Natural killer cell (primary cell): Measurements from ENCODE around the gene TRAPPC11. TPM values are rescaled to one million over a fixed set of nuclear protein-coding genes. Genes with fewer than 3 reads are reported as not detected.

ENCODE experiments used
- ATAC-seq, 3 donors: fragments of 150-1000 bp in 2 of 3; fragments of 200-7000 bp in 1 of 3; cut with Tn5 transposase; 1 replicate in 1 of 3; 2 replicates in 2 of 3; pipeline ENCODE4 v1.10.0; 2021; ENCODE audit warnings: mild to moderate bottlenecking in 2 of 3, moderate library complexity in 2 of 3
- DNase-seq, 2 donors: peaks; one replicate each; pipeline versions ENCODE4 v3.0.0 to v3.0.0-alpha.2; 2013 to 2021; ENCODE audit warnings: mixed read lengths in 1 of 2
- H3K27ac ChIP-seq: one replicate; pipeline ENCODE4 v1.5.1; 2013; ENCODE audit warnings: mild to moderate bottlenecking, low read length
- H3K27me3 ChIP-seq: one replicate; pipeline ENCODE4 v1.6.1; 2013; ENCODE audit warnings: low read length; ENCODE audit not compliant: control insufficient read depth, insufficient read depth
- H3K36me3 ChIP-seq: one replicate; pipeline ENCODE4 v1.6.1; 2013; ENCODE audit warnings: low read length; ENCODE audit not compliant: control insufficient read depth, insufficient read depth
- H3K4me1 ChIP-seq: one replicate; pipeline ENCODE4 v1.6.1; 2013; ENCODE audit warnings: low read length; ENCODE audit not compliant: control insufficient read depth, insufficient read depth
- H3K4me3 ChIP-seq: one replicate; pipeline ENCODE4 v1.5.1; 2013; ENCODE audit warnings: low read length
- H3K9me3 ChIP-seq: one replicate; pipeline ENCODE4 v1.6.1; 2013; ENCODE audit warnings: low read length; ENCODE audit not compliant: control insufficient read depth, insufficient read depth
- H3K27ac Mint-ChIP-seq, 2 donors: one replicate each; pipeline ENCODE4 v1.8.0; 2022; ENCODE audit warnings: mild to moderate bottlenecking in 2 of 2, mixed read lengths in 2 of 2, moderate library complexity in 1 of 2
- H3K27me3 Mint-ChIP-seq, 2 donors: one replicate each; pipeline ENCODE4 v1.8.0; 2022; ENCODE audit warnings: low read depth in 2 of 2, mixed read lengths in 2 of 2
- H3K36me3 Mint-ChIP-seq: one replicate; pipeline ENCODE4 v1.8.0; 2022; ENCODE audit warnings: mixed read lengths
- H3K4me1 Mint-ChIP-seq, 2 donors: one replicate each; pipeline ENCODE4 v1.8.0; 2022; ENCODE audit warnings: mixed read lengths in 2 of 2
- H3K4me3 Mint-ChIP-seq: one replicate; pipeline ENCODE4 v1.8.0; 2022; ENCODE audit warnings: mild to moderate bottlenecking, moderate library complexity, mixed read lengths
- H3K9me3 Mint-ChIP-seq, 2 donors: one replicate each; pipeline ENCODE4 v1.8.0; 2022; ENCODE audit warnings: mixed read lengths in 2 of 2
- CTCF ChIP-seq: fragments of 200-600 bp; IDR thresholded peaks from one replicate; pipeline ENCODE4 v1.8.0; 2022; ENCODE audit warnings: antibody characterized with exemption
- WGBS: methylation state at CpG from one replicate; pipeline ENCODE4 v1.1.7; 2013; ENCODE audit warnings: missing lambda C conversion rate; ENCODE audit not compliant: insufficient coverage; 5-methylcytosine and 5-hydroxymethylcytosine counted together
- intact Hi-C: fragments of 100-400 bp; cut with micrococcal nuclease; formaldehyde crosslinking; loops from one replicate; pipeline ENCODE4 v1.14.2; 2022
- total RNA-seq, 4 donors: library from RNA; stranded (reverse); fragments of 120-200 nt in 1 of 4; gene quantifications; one replicate each; pipeline versions ENCODE4 v1.2.3 to v1.2.4, GENCODE V29; 2013 to 2022

Gene TRAPPC11
- total RNA-seq, 3 donors from 2014 or later (not counting 1 experiment from before 2014, with no cell fraction given), result 33.4 to 41.7 (median 36.8) TPM

- Mint-ChIP-seq H3K36me3 (peaks cover 26% of the 10 kb centered on the region), H3K4me3 (no peak overlapping the region), H3K9me3 (no peaks in the 10 kb centered on the region), H3K4me1 (peaks cover 0 to 15% of the 10 kb centered on the region in 2 donors), H3K27me3 (no peaks in the 10 kb centered on the region), H3K27ac (no peak overlapping the region)
- intact Hi-C loops, result no loop called here
- DNase-seq (no peak), ATAC-seq (no peak)
- Histone ChIP-seq H3K4me1 (no peaks in the 10 kb centered on the region), H3K9me3 (no peaks in the 10 kb centered on the region), H3K27me3 (no peaks in the 10 kb centered on the region), H3K27ac (no peak overlapping the region), H3K4me3 (no peak overlapping the region), H3K36me3 (peaks cover 77% of the 10 kb centered on the region)
- no peak for TF ChIP-seq CTCF
Observed at GRCh38 chr4:183691897-183692296, 32.8 kb downstream of the TRAPPC11 start.

DNA sequence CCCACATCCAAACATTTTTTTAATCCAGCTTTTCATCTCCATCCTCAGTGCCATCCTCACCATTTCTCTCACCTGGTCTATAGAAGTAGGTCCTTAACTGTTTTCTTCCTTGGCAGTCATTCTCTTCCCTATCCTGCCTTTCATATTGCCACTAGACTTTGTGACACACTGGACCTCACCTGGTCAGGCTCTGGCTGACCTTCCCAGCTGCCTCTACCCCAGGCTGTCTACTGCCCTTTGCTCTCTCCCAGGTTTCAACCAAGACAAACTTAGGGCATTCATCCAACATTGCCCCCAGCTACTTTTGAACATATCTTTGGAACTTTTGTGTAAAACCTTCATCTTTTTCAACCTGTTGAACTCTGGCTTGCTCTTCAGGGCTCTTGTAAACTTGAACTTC is 39.8 kb downstream of the TRAPPC11 start:
- Histone ChIP-seq H3K9me3 (no peaks in the 10 kb centered on the region), H3K27ac (no peak overlapping the region), H3K36me3 (peaks cover 85% of the 10 kb centered on the region), H3K27me3 (no peaks in the 10 kb centered on the region), H3K4me3 (no peak overlapping the region), H3K4me1 (no peaks in the 10 kb centered on the region)
- no peak for TF ChIP-seq CTCF
- Mint-ChIP-seq H3K4me3 (no peak overlapping the region), H3K36me3 (peaks cover 38% of the 10 kb centered on the region), H3K27ac (no peak overlapping the region), H3K4me1 (peaks cover 0 to 13% of the 10 kb centered on the region in 2 donors), H3K27me3 (no peaks in the 10 kb centered on the region), H3K9me3 (no peaks in the 10 kb centered on the region)
- ATAC-seq, result no peak
- no peak for DNase-seq
- intact Hi-C loops, result no loop called here

DNA sequence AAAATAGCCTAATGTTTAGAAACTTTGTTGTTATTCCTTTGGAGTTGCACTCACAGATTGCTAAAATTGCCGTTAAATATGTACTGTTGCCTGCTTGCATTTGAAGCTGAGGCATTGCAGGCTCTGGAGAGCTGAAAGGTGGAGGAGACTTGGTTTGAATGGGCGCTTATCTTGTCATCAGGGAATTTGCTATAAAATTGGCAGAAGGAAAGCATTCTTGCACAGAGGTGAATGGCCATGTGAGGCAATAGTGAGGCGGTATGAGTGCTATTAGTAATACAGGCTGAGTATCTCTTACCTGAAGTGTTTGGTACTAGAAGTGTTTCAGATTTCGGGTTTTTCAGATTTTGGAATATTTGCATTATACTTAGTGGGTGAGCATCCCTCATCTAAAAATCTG is 41.3 kb downstream of the TRAPPC11 start:
- H3K27ac Mint-ChIP-seq, result no peak overlapping the region
- no peaks in the 10 kb centered on the region for H3K4me1 ChIP-seq
- H3K4me3 ChIP-seq, result no peak overlapping the region
- no peaks in the 10 kb centered on the region for H3K9me3 ChIP-seq
- no peaks in the 10 kb centered on the region for H3K9me3 Mint-ChIP-seq
- DNase-seq (no peak), ATAC-seq (no peak)
- peaks cover 0 to 13% of the 10 kb centered on the region in 2 donors for H3K4me1 Mint-ChIP-seq
- no peak for TF ChIP-seq CTCF
- intact Hi-C loops, result no loop called here
- no peak overlapping the region for H3K4me3 Mint-ChIP-seq
- WGBS, result over 99% methylated on average over 4 of the region's 4 CpGs
- no peaks in the 10 kb centered on the region for H3K27me3 ChIP-seq
- H3K27me3 Mint-ChIP-seq, result no peaks in the 10 kb centered on the region
- peaks cover 36% of the 10 kb centered on the region for H3K36me3 Mint-ChIP-seq
- no peak overlapping the region for H3K27ac ChIP-seq
- peaks cover 79% of the 10 kb centered on the region for H3K36me3 ChIP-seq

GRCh38 chr4:183702492-183702891 is 43.4 kb downstream of the TRAPPC11 start:
- H3K4me1 ChIP-seq, result no peaks in the 10 kb centered on the region
- intact Hi-C loops, result no loop called here
- Mint-ChIP-seq H3K27me3 (no peaks in the 10 kb centered on the region), H3K4me1 (peaks cover 0 to 13% of the 10 kb centered on the region in 2 donors), H3K4me3 (no peak overlapping the region), H3K27ac (peak overlapping the region in 1 of 2 donors; percentile 14), H3K36me3 (peaks cover 35% of the 10 kb centered on the region), H3K9me3 (no peaks in the 10 kb centered on the region)
- H3K4me3 ChIP-seq, result no peak overlapping the region
- no peak overlapping the region for H3K27ac ChIP-seq
- no peaks in the 10 kb centered on the region for H3K27me3 ChIP-seq
- ATAC-seq (no peak), DNase-seq (no peak)
- no peak for TF ChIP-seq CTCF
- peaks cover 74% of the 10 kb centered on the region for H3K36me3 ChIP-seq
- no CpG with 5 or more reads among the region's 1 CpG for WGBS
- no peaks in the 10 kb centered on the region for H3K9me3 ChIP-seq
